ENCODE data around the gene GET4.

Gene GET4

DNA sequence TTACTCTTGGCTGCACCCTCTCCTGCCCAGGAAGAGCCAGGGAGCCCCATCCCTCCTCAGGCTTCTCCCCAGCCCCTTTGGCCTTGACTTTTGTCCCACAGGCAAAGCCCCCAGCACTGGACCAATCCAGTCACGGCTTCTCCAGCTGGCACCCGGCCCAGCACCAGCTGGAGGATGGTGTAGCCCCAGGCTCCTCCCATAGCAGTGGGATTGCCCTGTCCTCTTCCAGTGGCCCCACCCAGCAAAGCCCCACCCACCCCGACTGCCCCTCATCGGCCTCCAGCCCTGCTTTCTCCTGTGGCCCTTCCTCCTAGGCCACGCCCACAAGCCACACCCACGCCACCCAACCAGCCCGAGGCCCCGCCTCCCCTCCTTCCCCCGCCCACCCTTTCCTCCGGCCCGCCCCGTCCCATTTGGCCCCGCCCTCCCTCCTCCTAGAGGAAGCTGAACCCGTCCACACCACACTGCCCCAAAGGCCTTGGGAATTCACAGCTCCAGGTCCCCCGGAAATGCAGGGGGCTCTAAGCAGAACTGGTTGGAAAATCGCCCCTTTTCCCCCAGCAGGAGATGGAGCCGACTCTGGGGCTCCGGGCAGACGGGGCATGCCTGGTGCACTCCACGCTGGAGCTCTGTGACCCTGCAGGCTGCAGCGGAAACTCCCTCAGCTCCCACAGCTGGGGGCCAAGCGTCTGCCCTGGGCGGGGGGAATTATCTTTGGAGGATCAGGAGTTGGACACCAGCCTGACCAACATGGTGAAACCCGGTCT lies 25.2 kb downstream of the GET4 start:
- DNase-seq: peak in 1 of 4 experiments; percentile 21

- no peak for DNase-seq
Measured at GRCh38 chr7:902996-903395, 26.6 kb downstream of the GET4 start.

- no peak for DNase-seq
Measured at GRCh38 chr7:903921-904755, 27.8 kb downstream of the GET4 start.

- DNase-seq: no peak
Measured at GRCh38 chr7:904847-905246, 28.5 kb downstream of the GET4 start.

- no peak for DNase-seq
Measured at GRCh38 chr7:906776-907157, 30.4 kb downstream of the GET4 start.

DNA sequence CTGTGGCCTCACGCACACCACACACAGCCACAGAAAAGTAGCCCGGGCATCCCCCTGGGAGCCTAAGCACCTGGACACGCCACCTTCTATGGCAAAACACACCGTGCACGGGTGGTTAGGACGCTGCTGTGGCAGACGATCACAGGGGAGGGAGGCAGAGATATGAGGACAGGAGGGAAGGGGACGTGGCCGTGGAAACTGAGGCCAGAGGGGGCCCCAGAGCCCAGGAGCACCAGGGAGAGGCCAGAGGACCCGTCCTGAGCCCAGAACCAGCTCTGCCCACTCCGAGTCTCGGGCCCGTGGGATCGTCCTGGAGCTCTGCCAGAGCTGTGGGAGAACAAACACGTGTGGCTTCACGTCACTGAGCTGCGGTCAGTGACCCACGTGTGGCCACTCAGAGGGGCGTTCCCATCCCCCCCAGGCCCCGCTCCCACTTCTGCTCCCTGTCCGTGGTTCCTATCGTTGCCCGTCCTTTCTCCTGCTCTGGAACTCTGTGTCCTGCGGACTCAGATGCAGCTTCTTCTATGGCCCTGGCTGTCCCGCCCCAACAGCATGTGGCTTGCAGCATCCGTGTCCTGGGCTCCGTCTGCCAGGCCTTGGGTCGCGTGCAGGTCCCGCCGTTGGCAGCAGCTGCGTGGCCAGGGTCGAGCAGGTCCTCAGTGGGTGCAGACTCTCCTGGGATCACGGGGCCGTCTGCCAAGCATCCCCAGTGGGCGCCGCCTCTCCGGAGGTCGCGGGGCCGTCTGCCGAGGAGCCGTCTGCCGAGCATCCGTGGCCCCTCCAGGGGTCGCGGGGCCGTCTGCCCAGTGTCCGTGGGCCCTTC lies 31.0 kb downstream of the GET4 start:
- DNase-seq: no peak

GRCh38 chr7:908159-908581 lies 31.8 kb downstream of the GET4 start:
- DNase-seq: no peak

DNA sequence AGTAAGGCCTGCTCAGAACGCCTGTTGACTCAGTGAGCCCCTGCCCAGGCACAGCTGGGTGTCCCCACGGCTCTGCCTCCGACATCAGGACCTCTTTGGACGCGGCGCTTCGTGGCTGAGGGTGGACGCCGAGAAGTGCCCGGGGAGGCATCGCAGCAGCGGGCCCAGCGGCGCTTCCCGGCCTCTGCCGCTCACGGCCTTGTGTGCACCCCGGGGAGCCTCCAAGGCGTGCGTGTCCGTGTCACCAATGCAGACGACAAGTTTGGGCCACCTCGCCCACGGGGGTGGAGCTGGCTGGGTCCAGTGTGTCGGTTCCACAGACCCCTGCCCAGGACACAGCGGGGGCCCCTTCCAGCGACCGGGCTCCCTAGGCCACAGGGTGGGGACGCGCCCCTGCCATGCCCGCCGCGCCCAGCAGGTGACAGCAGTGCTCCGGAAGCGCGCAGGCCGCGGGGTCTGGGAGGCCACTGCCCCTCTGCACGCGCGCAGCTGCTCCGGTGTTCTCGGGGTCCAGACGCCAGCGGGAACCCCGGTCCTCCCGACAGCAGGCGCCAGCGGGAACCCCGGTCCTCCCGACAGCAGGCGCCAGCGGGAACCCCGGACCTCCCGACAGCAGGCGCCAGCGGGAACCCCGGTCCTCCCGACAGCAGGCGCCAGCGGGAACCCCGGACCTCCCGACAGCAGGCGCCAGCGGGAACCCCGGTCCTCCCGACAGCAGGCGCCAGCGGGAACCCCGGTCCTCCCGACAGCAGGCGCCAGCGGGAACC lies 32.4 kb downstream of the GET4 start:
- peak in 3 of 4 experiments; percentile 32 to 50 (median 49) for DNase-seq

- no peak for DNase-seq
Measured at GRCh38 chr7:909358-910329, 33.3 kb downstream of the GET4 start.

DNA sequence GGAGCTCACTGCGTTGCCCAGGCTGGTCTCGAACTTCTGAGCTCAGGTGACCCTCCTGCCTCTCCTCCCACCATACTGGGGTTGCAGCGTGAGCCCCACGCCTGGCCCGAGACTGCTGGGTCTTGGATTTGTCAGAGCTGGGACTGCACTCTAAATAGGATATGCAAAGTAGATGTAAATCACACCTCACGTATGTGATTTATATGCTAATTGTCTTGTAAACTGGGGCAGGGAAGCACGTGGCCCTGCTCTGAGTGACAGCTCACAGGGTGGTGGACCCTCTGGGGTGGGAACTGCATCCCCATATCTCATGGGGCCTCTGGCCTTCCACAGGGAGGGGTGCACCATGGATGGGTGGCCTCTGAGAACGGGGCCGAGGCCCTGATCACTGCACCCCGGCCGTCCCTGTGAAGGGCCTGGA lies 34.1 kb downstream of the GET4 start:
- no peak for DNase-seq

DNA sequence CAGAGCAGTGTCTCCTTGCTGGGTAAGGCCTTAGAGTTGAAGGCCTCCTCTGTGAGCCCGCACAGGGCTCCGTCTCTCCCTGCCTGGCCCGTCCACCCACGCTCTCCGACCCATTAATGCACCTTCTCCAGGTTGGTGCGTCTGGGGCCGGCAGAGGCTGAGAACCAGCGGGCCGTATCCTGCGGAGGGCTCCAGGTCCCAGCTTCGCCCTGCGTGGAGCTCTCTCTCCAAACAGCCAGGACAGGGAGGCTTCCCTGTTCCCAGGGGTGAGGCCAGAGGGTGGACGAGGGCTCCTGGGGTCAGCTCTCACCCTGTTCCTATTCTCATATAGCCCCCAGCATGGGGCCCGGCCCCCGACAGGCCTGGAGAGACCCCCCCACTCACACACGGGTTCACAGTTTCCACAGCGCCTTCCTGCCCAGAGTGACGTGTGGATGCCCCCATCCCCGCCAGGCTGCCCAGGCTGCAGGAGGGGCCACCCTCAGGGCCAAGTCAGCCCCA lies 34.6 kb downstream of the GET4 start:
- DNase-seq: no peak

GRCh38 chr7:911791-912480 lies 35.6 kb downstream of the GET4 start:
- DNase-seq: no peak

DNA sequence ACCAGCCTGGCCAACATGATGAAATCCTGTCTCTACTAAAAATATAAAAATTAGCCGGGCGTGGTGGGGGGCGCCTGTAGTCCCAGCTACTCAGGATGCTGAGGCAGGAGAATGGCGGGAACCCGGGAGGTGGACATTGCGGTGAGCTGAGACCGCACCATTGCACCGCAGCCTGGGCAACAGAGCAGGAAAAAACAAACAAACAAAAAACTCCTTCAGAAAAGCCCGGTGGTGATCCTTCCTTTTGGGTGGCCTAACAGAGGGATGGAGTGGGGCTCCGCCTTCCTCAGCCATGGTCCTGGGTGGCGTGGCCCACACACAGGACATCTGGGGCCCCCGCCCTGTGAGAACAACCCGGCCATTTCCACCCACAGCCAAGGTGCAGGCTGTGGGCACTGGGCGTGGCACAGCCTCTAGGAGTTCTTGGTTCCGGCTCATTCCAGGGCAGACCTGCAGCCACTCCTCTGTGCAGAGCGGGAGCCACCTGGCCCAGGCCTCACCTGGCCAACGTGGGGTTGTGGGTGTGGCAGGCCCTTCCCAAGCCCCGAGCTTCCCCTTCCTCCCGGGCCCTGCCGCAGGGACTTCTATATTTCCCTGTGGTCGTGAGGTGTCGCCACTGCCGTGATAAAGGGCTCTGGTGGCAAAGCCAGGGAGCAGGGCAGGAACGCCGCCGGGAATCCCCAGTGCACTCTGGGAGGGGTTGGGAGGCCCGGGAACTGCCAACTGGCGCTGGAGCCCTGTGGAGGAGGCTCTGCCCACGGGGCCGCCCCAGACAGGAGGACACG lies 37.6 kb downstream of the GET4 start:
- DNase-seq: no peak

DNA sequence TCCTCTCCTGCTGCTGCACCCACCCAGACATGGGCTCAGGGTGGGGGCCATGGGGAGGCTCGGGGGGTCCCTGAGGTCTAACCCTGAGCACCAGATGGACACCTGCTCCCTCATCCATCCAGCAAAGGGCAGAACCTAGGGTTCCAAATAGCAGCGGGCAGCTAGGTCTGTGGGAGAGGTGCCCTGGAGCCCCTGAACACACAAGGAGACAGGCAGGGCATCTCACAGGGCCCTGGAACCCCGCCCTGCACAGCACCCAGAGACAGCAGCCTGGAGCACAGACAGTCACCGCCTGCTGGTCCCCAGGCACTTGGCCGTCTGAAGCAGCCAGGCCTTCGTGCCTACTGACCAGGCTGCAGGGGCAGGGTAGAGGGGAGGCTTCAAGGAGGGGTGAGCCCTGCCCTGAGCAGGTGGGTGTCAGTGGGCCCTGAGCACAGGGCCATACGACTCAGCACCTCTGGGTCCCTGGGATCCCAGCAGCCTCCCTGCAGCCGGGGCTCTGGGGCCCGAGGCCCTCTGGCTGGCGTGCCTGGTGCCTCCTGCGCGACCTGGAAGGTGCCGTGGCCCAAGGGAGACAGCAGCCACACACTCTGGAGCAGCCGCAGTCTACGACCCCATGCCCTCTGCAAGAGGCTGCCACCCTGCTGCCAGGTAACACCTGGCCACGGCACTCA lies 38.3 kb downstream of the GET4 start:
- no peak for DNase-seq

DNA sequence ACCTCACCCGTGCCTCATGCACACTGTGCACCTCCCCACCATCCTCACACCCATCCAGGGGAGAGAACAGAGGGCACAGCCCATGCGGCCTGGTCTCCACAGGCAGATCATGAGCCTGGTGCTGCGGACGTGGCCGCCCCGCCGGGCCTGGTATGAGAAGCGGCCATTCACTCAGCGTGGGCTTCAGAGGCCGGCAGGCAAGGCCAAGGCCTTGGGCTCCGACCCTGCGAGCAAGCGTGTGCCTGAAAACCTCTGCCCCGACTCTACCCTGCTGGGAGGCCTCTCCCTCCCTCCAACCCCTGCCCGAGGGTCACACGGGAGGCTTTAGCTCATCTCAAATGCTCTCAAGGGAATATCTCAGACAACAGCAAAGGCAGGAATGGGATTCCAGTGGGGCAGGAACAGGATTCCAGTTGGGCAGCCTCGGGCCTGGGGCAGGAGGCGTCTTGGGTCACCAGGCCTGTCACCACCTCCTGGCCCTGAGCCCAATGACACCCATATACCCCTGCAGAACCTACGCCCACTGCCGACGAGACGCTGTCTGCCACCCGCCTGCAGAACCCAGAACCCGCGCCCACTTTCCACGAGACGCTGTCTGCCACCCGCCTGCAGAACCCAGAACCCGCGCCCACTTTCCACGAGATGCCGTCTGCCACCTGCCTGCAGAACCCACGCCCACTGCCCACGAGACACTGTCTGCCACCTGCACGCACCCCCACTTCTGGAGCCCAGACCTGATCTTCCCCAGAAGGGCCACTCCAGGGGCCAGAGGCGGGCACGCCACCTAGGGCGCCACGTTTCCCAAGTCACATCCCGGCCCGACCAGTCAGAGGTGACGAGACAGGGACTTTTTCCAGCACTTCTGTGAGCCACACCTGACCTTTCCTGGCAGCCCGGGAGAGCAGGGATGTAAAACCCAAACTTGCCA lies 39.2 kb downstream of the GET4 start:
- no peak for DNase-seq

GRCh38 chr7:916291-916941 lies 40.1 kb downstream of the GET4 start:
- no peak for DNase-seq

All from activated CD4-positive, CD25-positive, alpha-beta regulatory T cell (primary cell).